Testis (tissue), 2 donors: Measurements from ENCODE around the gene FBXL15.

Experiments used
- POLR2A ChIP-seq: fragments of 450-650 bp; IDR thresholded peaks from one replicate; pipeline ENCODE4 v1.6.1; 2017; ENCODE audit warnings: antibody characterized with exemption, mild to moderate bottlenecking, moderate library complexity
- TF ChIP-seq, protein P1 (sequence below), 3 experiments: fragments of 450-650 bp in 2 of 3; fragments of 200-600 bp in 1 of 3; sonication (generic) in 1 of 3; IDR thresholded peaks; one replicate each; pipeline ENCODE4 v1.5.1; 2016 to 2019; ENCODE audit warnings: antibody characterized with exemption in 3 of 3, mild to moderate bottlenecking in 2 of 3, moderate library complexity in 1 of 3

DNA sequence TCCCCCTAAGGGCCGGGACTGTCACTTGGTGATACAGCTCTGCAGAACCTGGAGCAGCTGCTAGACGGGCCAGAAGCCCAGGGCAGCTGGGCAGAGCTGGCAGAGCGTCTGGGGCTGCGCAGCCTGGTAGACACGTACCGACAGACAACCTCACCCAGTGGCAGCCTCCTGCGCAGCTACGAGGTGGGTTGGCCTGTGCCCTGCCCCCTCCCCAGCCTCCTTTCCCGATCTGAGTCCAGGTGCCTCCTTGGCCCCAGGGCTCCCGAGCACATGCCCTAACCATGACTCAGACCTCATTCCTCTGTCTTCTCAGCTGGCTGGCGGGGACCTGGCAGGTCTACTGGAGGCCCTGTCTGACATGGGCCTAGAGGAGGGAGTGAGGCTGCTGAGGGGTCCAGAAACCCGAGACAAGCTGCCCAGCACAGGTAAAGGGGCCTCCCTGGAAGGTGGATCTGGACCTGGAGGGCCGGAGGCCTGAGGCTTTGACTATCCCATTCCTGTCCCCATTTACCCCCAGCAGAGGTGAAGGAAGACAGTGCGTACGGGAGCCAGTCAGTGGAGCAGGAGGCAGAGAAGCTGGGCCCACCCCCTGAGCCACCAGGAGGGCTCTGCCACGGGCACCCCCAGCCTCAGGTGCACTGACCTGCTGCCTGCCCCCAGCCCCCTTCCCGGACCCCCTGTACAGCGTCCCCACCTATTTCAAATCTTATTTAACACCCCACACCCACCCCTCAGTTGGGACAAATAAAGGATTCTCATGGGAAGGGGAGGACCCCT is 18.7 kb upstream of the FBXL15 start:
- TF ChIP-seq POLR2A = no peak
- TF ChIP-seq, protein P1, sequence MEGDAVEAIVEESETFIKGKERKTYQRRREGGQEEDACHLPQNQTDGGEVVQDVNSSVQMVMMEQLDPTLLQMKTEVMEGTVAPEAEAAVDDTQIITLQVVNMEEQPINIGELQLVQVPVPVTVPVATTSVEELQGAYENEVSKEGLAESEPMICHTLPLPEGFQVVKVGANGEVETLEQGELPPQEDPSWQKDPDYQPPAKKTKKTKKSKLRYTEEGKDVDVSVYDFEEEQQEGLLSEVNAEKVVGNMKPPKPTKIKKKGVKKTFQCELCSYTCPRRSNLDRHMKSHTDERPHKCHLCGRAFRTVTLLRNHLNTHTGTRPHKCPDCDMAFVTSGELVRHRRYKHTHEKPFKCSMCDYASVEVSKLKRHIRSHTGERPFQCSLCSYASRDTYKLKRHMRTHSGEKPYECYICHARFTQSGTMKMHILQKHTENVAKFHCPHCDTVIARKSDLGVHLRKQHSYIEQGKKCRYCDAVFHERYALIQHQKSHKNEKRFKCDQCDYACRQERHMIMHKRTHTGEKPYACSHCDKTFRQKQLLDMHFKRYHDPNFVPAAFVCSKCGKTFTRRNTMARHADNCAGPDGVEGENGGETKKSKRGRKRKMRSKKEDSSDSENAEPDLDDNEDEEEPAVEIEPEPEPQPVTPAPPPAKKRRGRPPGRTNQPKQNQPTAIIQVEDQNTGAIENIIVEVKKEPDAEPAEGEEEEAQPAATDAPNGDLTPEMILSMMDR (IDR thresholded peaks at IDR 0.05) = no peak
